ENCODE results near the gene STK17A.

- TF ChIP-seq CEBPB (IDR thresholded peaks at IDR 0.05; ENCODE audit: low read depth, low read length) (no peak), POLR2A (IDR thresholded peaks at IDR 0.05; ENCODE audit: control extremely low read depth in 1 of 2, low read depth in 2 of 2, low read length in 2 of 2) (no peak), BRCA1 (IDR thresholded peaks at IDR 0.05; ENCODE audit: low read depth, low read length) (no peak), CTCF (IDR thresholded peaks at IDR 0.05; ENCODE audit: control extremely low read depth in 1 of 3, insufficient read depth in 1 of 3, low read depth in 1 of 3, low read length in 3 of 3) (no peak), HDAC2 (IDR thresholded peaks at IDR 0.05; ENCODE audit: borderline replicate concordance in 1 of 2, low read depth in 2 of 2, low read length in 2 of 2) (no peak), ASH2L (IDR thresholded peaks at IDR 0.05; ENCODE audit: low read length) (no peak), JUND (IDR thresholded peaks at IDR 0.05; ENCODE audit: low read length) (no peak), POLR2AphosphoS5 (IDR thresholded peaks at IDR 0.05; ENCODE audit: low read depth, low read length) (no peak), EZH2 (IDR thresholded peaks at IDR 0.05; ENCODE audit: low read depth, low read length, severe bottlenecking) (no peak), CBX5 (IDR thresholded peaks at IDR 0.05; ENCODE audit: low read depth, low read length) (no peak), EP300 (IDR thresholded peaks at IDR 0.05; ENCODE audit: borderline replicate concordance in 1 of 2, low read depth in 2 of 2, low read length in 2 of 2) (no peak)
Measured at GRCh38 chr7:43649755-43650274, 66.9 kb downstream of the STK17A start.
